Activated T-helper 1 cell treated with Interleukin-2 at 50 U/mL for 16 hours (primary cell): Measurements from ENCODE around the gene RNF187.
"Not testable (repeated sequence)": the region's sequence is repeated elsewhere in the genome, so short reads cannot be mapped to it uniquely, and the experiment has no call there.

Experiments used
- DNase-seq: peaks from one replicate; pipeline ENCODE4 v3.0.0-alpha.2; 2020; ENCODE audit warnings: low read depth

RNF187 gene

DNA sequence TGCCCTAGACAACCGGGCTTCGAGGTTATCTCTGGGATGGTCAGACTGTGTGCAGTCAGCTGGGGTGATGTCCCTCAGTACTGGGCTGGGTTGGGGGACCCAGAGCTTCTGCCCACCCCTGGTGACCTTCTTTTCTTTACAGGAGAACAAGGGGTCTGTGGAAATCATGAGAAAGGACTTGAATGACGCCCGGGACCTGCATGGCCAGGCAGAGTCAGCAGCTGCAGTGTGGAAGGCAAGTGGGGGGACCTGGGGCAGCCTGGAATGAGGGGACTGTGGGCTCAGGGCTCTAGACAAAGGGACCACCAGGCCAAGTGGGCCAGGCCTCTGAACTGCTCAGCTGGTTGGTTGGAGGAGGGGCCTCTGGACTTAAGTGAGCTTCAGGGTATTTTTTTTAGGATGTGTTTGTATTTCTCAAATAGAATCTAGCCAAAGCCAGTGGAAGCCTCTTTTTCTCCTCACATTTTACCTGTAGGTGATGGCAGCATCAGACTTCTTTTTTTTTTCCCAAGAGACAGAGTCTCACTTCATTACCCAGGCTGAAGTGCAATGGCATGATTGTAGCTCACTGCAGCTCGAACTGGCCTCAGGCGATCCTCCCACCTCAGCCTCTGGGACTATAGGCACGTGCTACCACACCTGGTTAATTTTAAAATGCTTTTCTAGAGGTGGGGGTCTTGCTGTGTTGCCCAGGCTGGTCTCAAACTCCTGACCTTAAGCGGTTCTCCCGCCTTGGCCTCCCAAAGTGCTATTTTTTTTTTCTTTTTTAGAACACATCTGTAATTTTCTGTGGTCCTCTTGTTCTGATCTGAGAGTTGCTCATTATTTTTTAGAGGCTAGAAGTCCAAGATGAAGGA lies 1.9 kb downstream of the RNF187 start:
- no peak for DNase-seq

- no peak for DNase-seq
Measured at GRCh38 chr1:228490120-228491078, 3.2 kb downstream of the RNF187 start.

GRCh38 chr1:228493141-228494043 lies 6.2 kb downstream of the RNF187 start:
- DNase-seq, result no peak

DNA sequence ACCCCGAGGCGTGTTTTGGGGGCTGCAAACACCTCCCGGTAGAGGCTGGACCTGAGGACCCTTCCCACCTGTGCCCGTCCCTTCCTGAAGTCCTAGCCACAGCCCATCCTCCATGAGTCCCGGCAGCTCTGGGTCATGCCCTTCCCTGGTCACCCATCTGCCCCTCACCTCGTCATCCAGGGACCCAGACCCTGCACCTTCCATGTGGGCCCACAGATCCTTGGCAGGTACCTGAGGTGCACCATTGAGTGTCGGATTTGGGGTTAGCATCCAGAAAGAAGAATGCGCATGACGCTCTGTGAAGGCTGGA lies 6.8 kb downstream of the RNF187 start:
- no peak for DNase-seq

- no peak for DNase-seq
Measured at GRCh38 chr1:228494391-228494790, 7.2 kb downstream of the RNF187 start.

GRCh38 chr1:228494970-228495853 lies 8.0 kb downstream of the RNF187 start:
- DNase-seq, result no peak

DNA sequence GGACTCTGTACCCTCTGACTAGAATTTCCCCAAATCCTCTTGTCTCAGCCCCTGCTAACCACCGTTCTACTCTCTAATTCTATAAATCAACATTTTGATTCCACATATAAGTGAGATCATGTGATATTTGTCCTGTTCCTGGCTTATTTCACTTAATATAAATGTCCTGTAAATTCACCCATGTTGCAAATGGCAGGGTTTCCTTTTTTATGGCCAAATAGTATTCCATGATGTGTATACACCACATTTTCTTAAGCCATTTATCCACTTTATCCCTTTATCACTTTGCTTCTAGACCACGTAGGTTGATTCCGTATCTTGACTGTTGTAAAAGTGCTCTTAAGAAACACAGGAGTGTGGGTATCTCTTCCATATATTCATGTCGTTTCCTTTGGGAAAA lies 8.9 kb downstream of the RNF187 start:
- no peak for DNase-seq

- DNase-seq, result no peak
Measured at GRCh38 chr1:228496494-228496893, 9.3 kb downstream of the RNF187 start.

- DNase-seq, result no peak
Measured at GRCh38 chr1:228497206-228497605, 10.0 kb downstream of the RNF187 start.

- no peak for DNase-seq
Measured at GRCh38 chr1:228497817-228498216, 10.6 kb downstream of the RNF187 start.

GRCh38 chr1:228500143-228500734 lies 13.1 kb downstream of the RNF187 start:
- no peak for DNase-seq

DNA sequence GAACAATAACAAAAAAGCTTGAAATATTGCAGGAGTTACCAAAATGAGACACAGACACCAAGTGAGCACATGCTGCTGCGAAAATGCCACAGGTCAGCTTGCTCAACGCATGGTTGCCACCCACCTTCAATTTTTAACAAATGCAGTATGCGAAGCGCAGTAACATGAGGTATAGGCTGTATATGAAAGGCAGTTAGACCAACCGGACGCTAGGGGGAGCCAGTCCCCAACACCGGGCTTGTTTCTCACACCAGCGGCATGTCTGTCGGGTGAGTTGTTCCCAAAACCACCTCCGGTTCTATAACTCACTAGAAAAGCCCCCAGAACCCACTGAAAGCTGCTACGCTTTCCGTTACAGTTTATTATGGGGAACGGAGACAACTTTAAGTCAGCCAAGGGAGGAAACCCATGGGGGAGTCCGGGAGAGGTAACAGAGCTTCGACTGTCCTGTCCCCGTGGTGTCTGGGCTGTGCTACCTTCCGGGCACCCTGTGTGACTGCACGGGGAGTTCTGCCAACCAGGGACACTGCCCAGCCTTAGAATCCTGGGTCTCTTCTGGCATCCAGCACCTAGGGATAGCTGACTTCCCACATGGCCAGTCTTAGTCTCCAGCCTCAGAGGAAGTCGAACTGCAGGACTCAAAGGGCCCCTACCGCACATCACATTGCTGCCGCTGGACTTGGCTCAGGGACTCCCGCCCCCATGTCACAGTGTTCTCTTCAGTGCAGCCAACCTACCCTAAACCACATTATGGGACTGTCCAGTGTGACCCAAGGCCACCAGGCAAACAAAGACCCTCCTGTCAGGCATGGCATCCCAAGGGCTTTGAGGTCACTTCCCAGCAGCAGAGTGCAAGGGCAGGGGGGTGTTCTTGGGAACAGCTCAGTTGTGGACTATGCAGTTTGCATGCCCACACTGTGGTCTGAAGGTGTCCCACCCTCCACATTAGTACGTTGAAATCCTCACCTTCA lies 14.0 kb downstream of the RNF187 start:
- peak; percentile 68 for DNase-seq

DNA sequence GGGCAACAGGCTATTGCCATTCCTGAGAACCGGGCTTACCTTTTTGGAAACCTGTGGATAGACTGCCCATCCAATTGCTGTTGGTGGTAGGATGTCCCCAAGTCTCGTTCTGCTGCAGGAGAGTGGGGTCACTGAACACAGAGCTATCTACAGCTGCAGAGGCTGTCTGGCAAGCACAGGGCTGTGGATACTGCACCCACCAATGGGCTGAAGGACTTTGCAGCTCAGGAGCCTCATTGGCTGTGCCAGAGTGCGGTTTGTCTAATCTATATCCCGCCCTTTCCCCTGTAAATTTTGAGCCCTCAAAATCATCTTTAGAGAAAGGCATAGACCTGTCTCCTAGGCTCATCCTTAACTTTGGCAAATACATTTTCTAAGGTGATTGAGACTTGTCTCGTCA lies 15.3 kb downstream of the RNF187 start:
- DNase-seq, result no peak

GRCh38 chr1:228505944-228506343 lies 18.8 kb downstream of the RNF187 start:
- DNase-seq, result not testable (repeated sequence)

- DNase-seq, result no peak
Measured at GRCh38 chr1:228507961-228508652, 20.9 kb downstream of the RNF187 start.

GRCh38 chr1:228508840-228509415 lies 21.7 kb downstream of the RNF187 start:
- no peak for DNase-seq

DNA sequence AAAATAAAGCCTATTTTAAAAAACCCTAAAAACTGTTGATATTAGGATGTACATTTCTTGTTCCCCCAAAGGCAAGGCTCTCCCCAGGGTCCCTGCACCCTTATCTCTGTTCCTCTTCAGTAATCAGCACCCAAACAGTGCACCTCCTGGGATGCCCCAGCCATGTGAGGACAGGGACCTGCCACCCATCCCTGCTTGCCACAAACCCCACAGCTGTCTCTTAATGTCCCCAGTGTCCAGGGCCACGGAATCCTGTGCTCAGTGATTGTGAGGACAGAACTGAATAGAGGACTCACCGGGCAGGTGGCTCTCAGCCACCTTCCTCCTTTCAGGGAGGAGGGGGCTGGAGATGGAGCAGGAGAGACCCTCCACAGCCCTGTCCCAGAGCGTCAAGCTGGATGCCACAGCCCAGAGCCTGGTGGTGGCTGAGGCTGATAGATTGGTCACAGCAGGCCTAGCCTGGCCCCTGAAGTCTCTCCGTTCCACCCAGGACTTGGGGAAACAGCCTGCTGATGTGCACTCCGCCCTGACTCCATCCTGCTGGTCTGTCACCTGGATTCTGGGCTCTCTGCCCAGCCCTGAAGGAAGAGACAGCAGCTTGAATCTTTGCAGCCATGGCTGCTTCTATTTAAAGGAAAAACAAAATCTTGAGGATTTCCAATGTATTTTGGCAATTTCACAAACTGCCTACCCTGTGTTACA lies 23.1 kb downstream of the RNF187 start:
- DNase-seq, result no peak
